GM10248 (cell line): Measurements from ENCODE around the gene CLDN7.

Experiments
- CTCF ChIA-PET: fragments of 300-600 bp; sonication (Branson Sonifier 250); formaldehyde crosslinking; extraction: SDS; loops from one replicate; lab custom pipeline; 2021; ENCODE audit warnings: antibody characterized with exemption; lab: Yijun Ruan, JAX
- POLR2A ChIA-PET: fragments of 350-650 bp; sonication (Branson Sonifier 250); formaldehyde crosslinking; extraction: SDS; loops from one replicate; lab custom pipeline; 2020; ENCODE audit warnings: antibody characterized with exemption; lab: Yijun Ruan, JAX
- DNase-seq: peaks from one replicate; pipeline ENCODE4 v3.0.0; 2012; ENCODE audit errors: extremely low spot score
- CTCF ChIP-seq: IDR thresholded peaks from 2 replicates; pipeline ENCODE4 v1.5.1; 2012; ENCODE audit warnings: mild to moderate bottlenecking, low read depth; ENCODE audit errors: extremely low read depth, missing control alignments, control extremely low read depth

The CLDN7 gene

DNA sequence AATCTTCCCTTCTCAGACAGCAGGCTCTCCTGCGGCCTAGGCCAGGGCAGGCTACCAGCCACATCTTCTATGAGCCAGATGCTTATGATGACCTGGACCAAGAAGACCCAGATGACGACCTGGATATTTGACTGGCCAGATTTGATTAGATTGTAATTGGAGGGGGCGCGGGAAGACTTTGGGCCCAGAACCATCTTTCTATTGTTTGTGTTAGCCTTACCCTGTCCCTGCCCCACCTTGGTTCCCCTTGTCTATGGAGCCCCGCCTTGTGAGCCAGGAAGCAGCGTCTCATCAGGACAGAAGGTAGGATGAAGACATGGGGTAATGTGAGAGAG, 2.8 kb downstream of the CLDN7 start:
- ChIA-PET POLR2A (interaction anchor here (1.5 kb wide), 1 partner anchor 25 kb away, joined by 3 read pairs; no protein-coding TSS in a partner anchor), CTCF (interaction anchor here (0.9 to 1.6 kb wide), 2 partner anchors 33 to 37 kb away, joined by 4 to 5 read pairs; no protein-coding TSS in a partner anchor)
- no peak for DNase-seq
- TF ChIP-seq CTCF, result no peak

- CTCF ChIA-PET, result interaction anchor here (0.9 to 1.6 kb wide), 2 partner anchors 33 to 37 kb away, joined by 4 to 5 read pairs; no protein-coding TSS in a partner anchor
- no peak for DNase-seq
- no peak for TF ChIP-seq CTCF
- POLR2A ChIA-PET, result interaction anchor here (1.5 kb wide), 1 partner anchor 24 kb away, joined by 3 read pairs; no protein-coding TSS in a partner anchor
Measured at GRCh38 chr17:7258731-7259554, 3.3 kb downstream of the CLDN7 start.

DNA sequence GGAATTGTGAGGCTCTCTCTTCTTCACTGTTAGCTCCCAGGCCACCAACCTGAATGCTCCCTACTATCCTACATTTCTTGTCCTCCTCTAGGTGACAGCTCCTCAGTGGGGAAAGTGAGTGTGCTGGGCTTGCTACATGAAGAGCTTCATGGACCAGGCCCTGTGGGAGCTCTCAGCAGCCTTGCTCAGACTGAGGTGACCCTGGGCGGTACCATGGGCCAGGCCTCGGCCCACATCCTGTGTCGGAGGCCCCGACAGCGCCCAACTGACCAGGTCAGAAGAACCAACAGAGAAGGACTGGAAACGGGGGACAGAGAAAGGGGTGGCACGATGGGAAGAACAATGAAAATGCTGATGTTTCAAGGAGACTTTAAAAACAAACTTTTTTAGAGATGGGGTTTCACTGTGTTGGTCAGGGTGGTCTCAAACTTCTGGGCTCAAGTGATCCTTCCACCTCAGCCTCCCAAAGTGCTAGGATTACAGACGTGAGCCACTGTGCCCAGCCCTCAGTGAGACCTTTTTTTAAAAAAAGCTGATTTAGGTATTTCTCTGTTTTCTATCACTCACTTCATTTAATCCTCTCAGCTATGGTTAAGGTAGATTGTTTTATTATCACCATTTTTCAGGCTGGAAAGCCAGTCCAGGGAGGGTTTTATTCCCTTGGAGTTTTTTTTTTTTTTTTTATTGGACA, 5.4 kb downstream of the CLDN7 start:
- no peak for DNase-seq
- no peak for TF ChIP-seq CTCF
- POLR2A ChIA-PET, result no interaction called here
- CTCF ChIA-PET, result interaction anchor here (0.9 to 1.7 kb wide), 6 partner anchors 9 to 304 kb away, joined by 3 to 8 read pairs (median 4); partner anchors contain the start of gene SLC2A4

GRCh38 chr17:7254511-7254910, 7.8 kb downstream of the CLDN7 start:
- no peak for TF ChIP-seq CTCF
- POLR2A ChIA-PET, result no interaction called here
- CTCF ChIA-PET, result interaction anchor here (1.1 kb wide), 1 partner anchor 42 kb away, joined by 4 read pairs; no protein-coding TSS in a partner anchor
- DNase-seq, result no peak

DNA sequence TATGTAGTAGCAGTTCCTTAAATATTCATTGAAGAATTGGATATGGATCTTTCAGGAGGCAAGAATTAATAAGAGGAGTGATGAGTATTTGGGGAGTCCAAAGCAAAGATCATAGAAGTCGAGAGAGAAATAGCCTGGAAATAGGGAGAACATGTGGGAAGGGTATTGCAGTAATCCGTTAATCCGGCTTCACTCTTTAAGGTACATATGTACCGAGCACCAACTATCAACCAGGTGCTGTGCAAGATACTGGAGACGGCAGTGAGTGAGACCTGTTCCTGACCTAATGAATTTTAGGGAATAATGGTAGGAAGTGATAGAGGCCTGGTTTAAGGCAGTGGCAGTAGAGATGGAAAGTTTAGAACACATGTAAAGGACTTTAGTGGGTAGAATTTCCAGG, 9.2 kb downstream of the CLDN7 start:
- CTCF ChIA-PET, result no interaction called here
- no peak for DNase-seq
- POLR2A ChIA-PET, result no interaction called here
- TF ChIP-seq CTCF, result no peak
